Uterus (tissue), 2 donors: Measurements from ENCODE around the gene GCC2.

Experiments used
- POLR2A ChIP-seq, 2 donors: fragments of 450-650 bp; IDR thresholded peaks; one replicate each; pipeline ENCODE4 v1.6.1; 2016; ENCODE audit warnings: antibody characterized with exemption in 2 of 2, mild to moderate bottlenecking in 1 of 2, moderate library complexity in 1 of 2
- TF ChIP-seq, protein P1 (sequence below), 4 experiments: fragments of 200-600 bp in 2 of 4; fragments of 450-650 bp in 2 of 4; sonication (generic) in 2 of 4; IDR thresholded peaks; one replicate each; pipeline ENCODE4 v1.5.1; 2016 to 2019; ENCODE audit warnings: antibody characterized with exemption in 4 of 4, mild to moderate bottlenecking in 2 of 4, moderate library complexity in 1 of 4

DNA sequence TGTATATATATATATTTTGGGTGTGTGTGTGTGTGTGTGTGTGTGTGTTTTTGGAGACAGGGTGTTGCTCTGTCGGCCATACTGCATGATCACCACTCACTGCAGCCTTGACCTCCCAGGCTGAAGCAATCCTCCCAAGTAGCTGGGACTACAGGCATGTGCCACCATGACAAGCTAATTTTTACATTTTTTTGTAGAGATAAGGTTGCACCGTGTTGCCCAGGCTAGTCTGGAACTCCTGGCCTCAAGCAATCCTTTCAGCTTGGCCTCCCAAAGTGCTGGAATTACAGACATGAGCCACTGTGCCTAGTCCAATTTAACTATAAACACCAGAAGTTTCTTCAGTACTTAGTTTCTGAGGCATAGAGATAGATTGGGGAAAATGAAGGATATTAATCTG lies 103.6 kb downstream of the GCC2 start:
- TF ChIP-seq, protein P1, sequence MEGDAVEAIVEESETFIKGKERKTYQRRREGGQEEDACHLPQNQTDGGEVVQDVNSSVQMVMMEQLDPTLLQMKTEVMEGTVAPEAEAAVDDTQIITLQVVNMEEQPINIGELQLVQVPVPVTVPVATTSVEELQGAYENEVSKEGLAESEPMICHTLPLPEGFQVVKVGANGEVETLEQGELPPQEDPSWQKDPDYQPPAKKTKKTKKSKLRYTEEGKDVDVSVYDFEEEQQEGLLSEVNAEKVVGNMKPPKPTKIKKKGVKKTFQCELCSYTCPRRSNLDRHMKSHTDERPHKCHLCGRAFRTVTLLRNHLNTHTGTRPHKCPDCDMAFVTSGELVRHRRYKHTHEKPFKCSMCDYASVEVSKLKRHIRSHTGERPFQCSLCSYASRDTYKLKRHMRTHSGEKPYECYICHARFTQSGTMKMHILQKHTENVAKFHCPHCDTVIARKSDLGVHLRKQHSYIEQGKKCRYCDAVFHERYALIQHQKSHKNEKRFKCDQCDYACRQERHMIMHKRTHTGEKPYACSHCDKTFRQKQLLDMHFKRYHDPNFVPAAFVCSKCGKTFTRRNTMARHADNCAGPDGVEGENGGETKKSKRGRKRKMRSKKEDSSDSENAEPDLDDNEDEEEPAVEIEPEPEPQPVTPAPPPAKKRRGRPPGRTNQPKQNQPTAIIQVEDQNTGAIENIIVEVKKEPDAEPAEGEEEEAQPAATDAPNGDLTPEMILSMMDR (IDR thresholded peaks at IDR 0.05), result no peak
- TF ChIP-seq POLR2A (IDR thresholded peaks at IDR 0.05), result no peak
